Measurements from ENCODE around the gene FPR2. TPM values are rescaled to one million over a fixed set of nuclear protein-coding genes. Genes with fewer than 3 reads are reported as not detected.
A peak's percentile ranks its signal among the peaks of the same experiment; 100 is the strongest.

The FPR2 gene
- total and polyA plus RNA-seq, 2 of the 13 experiments (the other 11 are each of a cell fraction or from before 2014, with no cell fraction given) = not detected

DNA sequence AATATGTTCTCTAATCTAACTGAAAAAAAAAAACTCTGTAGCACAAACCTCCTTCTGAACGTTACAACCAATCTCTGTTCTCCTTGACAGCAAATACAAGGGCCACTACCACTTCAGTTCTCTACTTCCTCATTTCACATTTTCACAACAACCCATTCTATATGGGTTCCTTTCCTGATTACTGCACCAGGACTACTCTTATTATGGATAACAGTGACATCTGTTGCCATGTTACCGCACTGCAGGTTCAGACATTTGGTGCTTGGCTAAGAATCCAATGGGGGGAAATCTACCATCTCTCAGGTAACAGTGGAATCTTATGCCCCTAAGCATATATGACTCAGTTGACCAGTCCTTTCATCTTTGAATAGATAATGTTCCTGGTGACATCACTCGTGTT is 22.4 kb downstream of the FPR2 start:
- ATAC-seq (no peak), FAIRE-seq (no peak), DNase-seq (ENCODE audit: low spot score) (peak; percentile 23)
- whole genome bisulfite sequencing (ENCODE audit: low lambda C conversion rate) = 0% methylated on average over 3 of the region's 3 CpGs
- Histone ChIP-seq H3K27me3 (ENCODE audit: control insufficient read depth in 1 of 2, insufficient read depth in 2 of 2, low read length in 2 of 2) (no peaks in the 10 kb centered on the region), H3K4me1 (ENCODE audit: insufficient read depth, low read length) (no peaks in the 10 kb centered on the region), H3K27ac (ENCODE audit: extremely low read length, insufficient read depth, low read length) (no peak overlapping the region), H3K9me3 (ENCODE audit: low read length) (no peaks in the 10 kb centered on the region; the same call in 1 of the 2 replicates), H3K4me2 (ENCODE audit: low read depth, low read length) (no peak overlapping the region), H3K4me3 (replicated peaks in 1 of 3; ENCODE audit: insufficient read depth in 1 of 3, low read depth in 2 of 3, low read length in 3 of 3) (no peak overlapping the region), H3K79me2 (ENCODE audit: insufficient read depth, low read length) (no peaks in the 10 kb centered on the region), H3K9ac (ENCODE audit: insufficient read depth, low read depth, low read length) (no peak overlapping the region), H4K20me1 (ENCODE audit: insufficient read depth, low read length) (no peaks in the 10 kb centered on the region), H2AFZ (ENCODE audit: low read length) (no peak overlapping the region), H3K36me3 (replicated peaks in 1 of 2; ENCODE audit: control insufficient read depth in 1 of 2, insufficient read depth in 2 of 2, low read length in 2 of 2) (no peaks in the 10 kb centered on the region)
- intact Hi-C loops (cut with micrococcal nuclease; ENCODE audit: unreplicated experiment) (no loop called here), in situ Hi-C loops (cut with HindIII; ENCODE audit: extremely low pct_ligation_motif_present, low pct_unique_long_range_greater_than_20kb) (no loop called here)
- TF ChIP-seq STAG1 (CRISPR knock-in tag; IDR thresholded peaks at IDR 0.05) = peak; percentile 33
- TF ChIP-seq, protein P1, sequence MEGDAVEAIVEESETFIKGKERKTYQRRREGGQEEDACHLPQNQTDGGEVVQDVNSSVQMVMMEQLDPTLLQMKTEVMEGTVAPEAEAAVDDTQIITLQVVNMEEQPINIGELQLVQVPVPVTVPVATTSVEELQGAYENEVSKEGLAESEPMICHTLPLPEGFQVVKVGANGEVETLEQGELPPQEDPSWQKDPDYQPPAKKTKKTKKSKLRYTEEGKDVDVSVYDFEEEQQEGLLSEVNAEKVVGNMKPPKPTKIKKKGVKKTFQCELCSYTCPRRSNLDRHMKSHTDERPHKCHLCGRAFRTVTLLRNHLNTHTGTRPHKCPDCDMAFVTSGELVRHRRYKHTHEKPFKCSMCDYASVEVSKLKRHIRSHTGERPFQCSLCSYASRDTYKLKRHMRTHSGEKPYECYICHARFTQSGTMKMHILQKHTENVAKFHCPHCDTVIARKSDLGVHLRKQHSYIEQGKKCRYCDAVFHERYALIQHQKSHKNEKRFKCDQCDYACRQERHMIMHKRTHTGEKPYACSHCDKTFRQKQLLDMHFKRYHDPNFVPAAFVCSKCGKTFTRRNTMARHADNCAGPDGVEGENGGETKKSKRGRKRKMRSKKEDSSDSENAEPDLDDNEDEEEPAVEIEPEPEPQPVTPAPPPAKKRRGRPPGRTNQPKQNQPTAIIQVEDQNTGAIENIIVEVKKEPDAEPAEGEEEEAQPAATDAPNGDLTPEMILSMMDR (CRISPR knock-in tag; IDR thresholded peaks at IDR 0.05) = peak; percentile 37
- no peak for TF ChIP-seq HNF1B (CRISPR knock-in tag; IDR thresholded peaks at IDR 0.05)
- POLR2A ChIA-PET = no interaction called here
- no TSS peak for BruUV-seq (replicated peaks)
- CTCF ChIA-PET (ENCODE audit: low intra/inter-chr PET ratio, low total read pairs) = no interaction called here

GRCh38 chr19:51784109-51784785 is 23.3 kb downstream of the FPR2 start:
- in situ Hi-C loops (cut with HindIII; ENCODE audit: extremely low pct_ligation_motif_present, low pct_unique_long_range_greater_than_20kb) = no loop called here

More at GRCh38 chr19:51784109-51784785, 23.3 kb downstream of the FPR2 start:
- ChIA-PET CTCF (ENCODE audit: low intra/inter-chr PET ratio, low total read pairs) (no interaction called here), POLR2A (no interaction called here)
- H3K9ac ChIP-seq (ENCODE audit: insufficient read depth, low read depth, low read length) = no peak overlapping the region
- ATAC-seq (no peak), FAIRE-seq (no peak), DNase-seq (ENCODE audit: low spot score) (no peak)
- intact Hi-C loops (cut with micrococcal nuclease; ENCODE audit: unreplicated experiment) = no loop called here
- H3K27me3 ChIP-seq (ENCODE audit: control insufficient read depth in 1 of 2, insufficient read depth in 2 of 2, low read length in 2 of 2) = no peaks in the 10 kb centered on the region
- no peaks in the 10 kb centered on the region for H4K20me1 ChIP-seq (ENCODE audit: insufficient read depth, low read length)
- no peaks in the 10 kb centered on the region for H3K36me3 ChIP-seq (replicated peaks in 1 of 2; ENCODE audit: control insufficient read depth in 1 of 2, insufficient read depth in 2 of 2, low read length in 2 of 2)
- H3K27ac ChIP-seq (ENCODE audit: extremely low read length, insufficient read depth, low read length) = no peak overlapping the region
- no peak overlapping the region for H3K4me2 ChIP-seq (ENCODE audit: low read depth, low read length)
- H3K4me3 ChIP-seq (replicated peaks in 1 of 3; ENCODE audit: insufficient read depth in 1 of 3, low read depth in 2 of 3, low read length in 3 of 3) = no peak overlapping the region
- TF ChIP-seq ZNF782 (CRISPR knock-in tag; IDR thresholded peaks at IDR 0.05; ENCODE audit: borderline replicate concordance) = no peak
- peak; percentile 74; the same call in 1 of the 2 replicates for TF ChIP-seq RAD51 (IDR thresholded peaks at IDR 0.05; ENCODE audit: borderline replicate concordance)
- H2AFZ ChIP-seq (ENCODE audit: low read length) = no peak overlapping the region
- H3K9me3 ChIP-seq (ENCODE audit: low read length) = no peaks in the 10 kb centered on the region; the same call in 1 of the 2 replicates
- BruUV-seq (replicated peaks) = no TSS peak
- 2% methylated on average over 6 of the region's 6 CpGs for WGBS (ENCODE audit: low lambda C conversion rate)
- no peaks in the 10 kb centered on the region for H3K79me2 ChIP-seq (ENCODE audit: insufficient read depth, low read length)
- H3K4me1 ChIP-seq (ENCODE audit: insufficient read depth, low read length) = no peaks in the 10 kb centered on the region

All from HepG2 (cell line).